Type B pancreatic cell (in vitro differentiated cells): Measurements from ENCODE around the gene NDUFB2. TPM values are rescaled to one million over a fixed set of nuclear protein-coding genes. Genes with fewer than 3 reads are reported as not detected.
"Not testable (repeated sequence)": the region's sequence is repeated elsewhere in the genome, so short reads cannot be mapped to it uniquely, and the experiment has no call there.

Experiments
- DNase-seq: peaks from one replicate; pipeline ENCODE4 v3.0.0; 2021; ENCODE audit warnings: mixed read lengths; ENCODE audit not compliant: unreplicated experiment; ENCODE audit errors: extremely low spot score
- H3K27ac Mint-ChIP-seq: 2 replicates; pipeline ENCODE4 v1.8.0; 2021; ENCODE audit warnings: mild to moderate bottlenecking, mixed read lengths
- H3K27me3 Mint-ChIP-seq: 2 replicates; pipeline ENCODE4 v1.8.0; 2021; ENCODE audit warnings: mixed read lengths
- H3K36me3 Mint-ChIP-seq: 2 replicates; pipeline ENCODE4 v1.8.0; 2021; ENCODE audit warnings: mixed read lengths
- H3K4me1 Mint-ChIP-seq: one replicate; pipeline ENCODE4 v1.8.0; 2021; ENCODE audit warnings: mixed read lengths; ENCODE audit not compliant: unreplicated experiment
- H3K4me3 Mint-ChIP-seq: 2 replicates; pipeline ENCODE4 v1.8.0; 2021; ENCODE audit warnings: mild to moderate bottlenecking, mixed read lengths
- H3K9me3 Mint-ChIP-seq: 2 replicates; pipeline ENCODE4 v1.8.0; 2021; ENCODE audit warnings: mixed read lengths
- total RNA-seq: library from RNA; stranded (reverse); gene quantifications from 2 replicates; pipeline ENCODE4 v1.2.1, GENCODE V29; 2021; ENCODE audit warnings: low replicate concordance
- TF ChIP-seq, protein P1 (sequence below): fragments of 200-600 bp; sonication (generic); conservative IDR thresholded peaks from 2 replicates; pipeline ENCODE4 v1.5.0; 2021; ENCODE audit warnings: antibody characterized with exemption, mild to moderate bottlenecking

Gene NDUFB2
- total RNA-seq, 1 donor from 2014 or later, result 179 TPM

DNA sequence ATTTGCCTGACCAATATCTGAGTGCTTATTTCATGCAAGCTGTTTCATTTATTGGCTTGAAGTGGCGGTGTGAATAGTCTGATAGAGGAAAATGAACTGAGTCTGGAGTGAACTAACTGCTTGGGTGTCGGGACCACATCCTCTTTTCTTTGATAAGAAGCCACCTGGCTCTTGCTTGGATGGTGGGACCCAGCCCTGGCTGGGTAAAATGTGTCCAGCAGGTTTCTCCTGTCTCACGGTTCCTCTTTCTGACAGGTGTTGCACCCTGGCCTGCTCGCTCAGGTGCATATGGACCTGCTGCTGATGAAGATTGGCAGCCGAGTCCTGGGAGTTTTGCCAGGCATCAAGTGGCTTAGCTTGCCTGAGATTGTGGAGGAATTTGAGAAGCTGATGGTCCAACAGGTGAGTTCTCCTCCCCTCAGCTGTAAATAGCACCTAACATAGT lies 22.1 kb upstream of the NDUFB2 start:
- peak overlapping the region; percentile 90 for H3K4me3 Mint-ChIP-seq
- H3K9me3 Mint-ChIP-seq, result no peaks in the 10 kb centered on the region
- TF ChIP-seq, protein P1, sequence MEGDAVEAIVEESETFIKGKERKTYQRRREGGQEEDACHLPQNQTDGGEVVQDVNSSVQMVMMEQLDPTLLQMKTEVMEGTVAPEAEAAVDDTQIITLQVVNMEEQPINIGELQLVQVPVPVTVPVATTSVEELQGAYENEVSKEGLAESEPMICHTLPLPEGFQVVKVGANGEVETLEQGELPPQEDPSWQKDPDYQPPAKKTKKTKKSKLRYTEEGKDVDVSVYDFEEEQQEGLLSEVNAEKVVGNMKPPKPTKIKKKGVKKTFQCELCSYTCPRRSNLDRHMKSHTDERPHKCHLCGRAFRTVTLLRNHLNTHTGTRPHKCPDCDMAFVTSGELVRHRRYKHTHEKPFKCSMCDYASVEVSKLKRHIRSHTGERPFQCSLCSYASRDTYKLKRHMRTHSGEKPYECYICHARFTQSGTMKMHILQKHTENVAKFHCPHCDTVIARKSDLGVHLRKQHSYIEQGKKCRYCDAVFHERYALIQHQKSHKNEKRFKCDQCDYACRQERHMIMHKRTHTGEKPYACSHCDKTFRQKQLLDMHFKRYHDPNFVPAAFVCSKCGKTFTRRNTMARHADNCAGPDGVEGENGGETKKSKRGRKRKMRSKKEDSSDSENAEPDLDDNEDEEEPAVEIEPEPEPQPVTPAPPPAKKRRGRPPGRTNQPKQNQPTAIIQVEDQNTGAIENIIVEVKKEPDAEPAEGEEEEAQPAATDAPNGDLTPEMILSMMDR, result no peak
- H3K27ac Mint-ChIP-seq, result peak overlapping the region; percentile 86
- peaks cover 13% of the 10 kb centered on the region for H3K36me3 Mint-ChIP-seq
- no peaks in the 10 kb centered on the region for H3K27me3 Mint-ChIP-seq
- H3K4me1 Mint-ChIP-seq, result peaks cover 22% of the 10 kb centered on the region
- no peak for DNase-seq

DNA sequence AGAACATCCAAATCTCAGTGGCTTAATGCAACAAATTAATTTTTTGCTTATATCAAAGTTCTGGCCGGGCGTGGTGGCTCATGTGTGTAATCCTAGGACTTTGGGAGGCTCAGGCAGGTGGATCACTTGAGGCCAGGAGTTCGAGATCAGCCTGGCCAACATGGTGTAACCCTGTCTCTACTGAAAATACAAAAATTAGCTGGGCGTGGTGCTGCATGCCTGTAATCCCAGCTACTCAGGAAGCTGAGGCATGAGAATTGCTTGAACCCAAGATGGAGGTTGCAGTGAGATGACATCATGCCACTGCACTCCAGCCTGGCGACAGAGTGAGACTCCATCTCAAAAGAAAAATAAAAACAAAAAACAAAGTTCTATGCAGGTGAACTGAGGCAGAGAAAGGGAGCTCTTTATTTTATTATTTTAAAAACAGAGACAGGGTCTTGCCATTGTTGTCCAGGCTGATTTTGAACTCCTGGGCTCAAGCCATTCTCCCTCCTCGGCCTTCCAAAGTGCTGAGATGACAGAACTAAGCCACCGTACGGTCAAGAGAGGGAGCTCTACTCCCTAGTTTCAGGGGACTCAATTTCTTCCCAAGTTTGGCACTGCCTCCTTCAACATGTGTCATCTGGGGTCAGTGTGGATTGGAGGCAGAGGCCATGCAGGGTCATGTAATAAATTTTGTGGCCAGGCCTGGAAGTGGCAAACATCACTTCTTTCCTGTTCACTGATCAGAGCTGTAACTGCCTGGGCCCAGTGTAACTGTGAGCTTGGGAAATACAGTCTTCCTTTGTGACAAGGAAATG lies 21.4 kb upstream of the NDUFB2 start:
- Mint-ChIP-seq H3K36me3 (peaks cover 13% of the 10 kb centered on the region), H3K27ac (peak overlapping the region; percentile 86), H3K27me3 (no peaks in the 10 kb centered on the region), H3K9me3 (no peaks in the 10 kb centered on the region), H3K4me3 (peak overlapping the region; percentile 90), H3K4me1 (peaks cover 22% of the 10 kb centered on the region)
- no peak for DNase-seq
- TF ChIP-seq, protein P1, result peak; percentile 58

DNA sequence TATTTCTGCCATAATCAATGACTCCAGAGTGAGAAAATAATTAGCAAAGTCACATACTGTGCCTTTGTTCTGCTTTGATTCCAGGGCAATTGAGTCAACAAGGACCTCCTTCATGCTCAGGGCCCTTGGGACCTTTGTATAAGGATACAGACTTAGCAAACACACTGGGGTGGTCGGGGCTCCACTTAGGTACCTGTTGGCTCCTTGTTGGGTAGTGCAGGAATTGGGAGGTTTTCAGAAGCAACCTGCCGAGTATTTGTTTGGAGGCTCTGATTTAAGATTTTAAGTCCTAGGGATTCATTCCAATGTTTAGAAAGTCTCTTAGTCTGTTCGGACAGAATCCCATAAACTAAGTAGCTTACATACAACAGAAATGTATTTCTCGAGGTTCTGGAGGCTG lies 20.8 kb upstream of the NDUFB2 start:
- Mint-ChIP-seq H3K27me3 (no peaks in the 10 kb centered on the region), H3K9me3 (no peaks in the 10 kb centered on the region), H3K4me1 (peaks cover 22% of the 10 kb centered on the region), H3K36me3 (peaks cover 16% of the 10 kb centered on the region), H3K27ac (peak overlapping the region; percentile 86), H3K4me3 (peak overlapping the region; percentile 67)
- TF ChIP-seq, protein P1, result no peak
- no peak for DNase-seq

DNA sequence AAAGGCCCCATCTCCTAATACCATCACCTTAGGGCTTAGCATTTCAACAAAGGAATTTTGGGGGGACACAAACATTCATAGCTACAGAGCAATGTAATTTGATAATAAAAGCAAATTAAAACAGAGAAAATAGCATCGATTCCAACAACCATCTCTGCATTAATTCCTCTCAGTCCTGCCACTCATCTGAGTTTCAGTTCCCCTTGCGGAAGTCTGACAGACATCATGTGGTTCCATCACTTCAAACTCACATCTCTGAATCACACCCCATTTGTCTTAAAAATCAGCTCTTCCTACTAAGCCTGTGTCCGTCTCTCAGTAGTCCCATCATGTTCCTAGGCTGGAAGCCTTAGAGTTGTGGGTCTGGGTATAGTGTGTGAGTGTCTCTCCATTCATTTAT lies 20.2 kb upstream of the NDUFB2 start:
- TF ChIP-seq, protein P1, result no peak
- H3K27ac Mint-ChIP-seq, result no peak overlapping the region

GRCh38 chr7:140676956-140677355 lies 19.6 kb upstream of the NDUFB2 start:
- not testable (repeated sequence) for DNase-seq, H3K9me3 Mint-ChIP-seq, H3K27ac Mint-ChIP-seq, H3K27me3 Mint-ChIP-seq, H3K4me3 Mint-ChIP-seq
- Mint-ChIP-seq H3K36me3 (peaks cover 20% of the 10 kb centered on the region), H3K4me1 (peaks cover 22% of the 10 kb centered on the region)

More for the DNA sequence above, 20.2 kb upstream of the NDUFB2 start:
- no peaks in the 10 kb centered on the region for H3K9me3 Mint-ChIP-seq
- DNase-seq, result no peak
- no peak overlapping the region for H3K4me3 Mint-ChIP-seq
- H3K36me3 Mint-ChIP-seq, result peaks cover 19% of the 10 kb centered on the region
- H3K4me1 Mint-ChIP-seq, result peaks cover 22% of the 10 kb centered on the region
- no peaks in the 10 kb centered on the region for H3K27me3 Mint-ChIP-seq

DNA sequence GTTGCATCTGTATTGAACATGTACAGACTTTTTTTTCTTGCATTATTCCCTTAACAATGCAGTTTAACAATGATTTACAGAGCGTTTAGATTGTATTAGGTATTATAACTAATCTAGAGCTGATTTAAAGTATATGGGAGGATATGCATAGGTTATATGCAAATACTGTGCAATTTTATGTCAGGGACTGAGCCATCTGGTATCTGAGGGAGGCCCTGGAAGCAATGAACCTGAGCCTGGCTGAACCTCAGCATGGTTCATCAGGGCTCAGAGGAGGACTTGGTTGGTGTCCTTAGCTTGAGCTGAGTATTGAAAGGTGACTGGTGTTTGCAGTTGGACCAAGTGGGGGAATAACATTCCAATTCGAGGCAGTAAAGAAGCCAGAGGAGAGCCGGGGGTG lies 19.0 kb upstream of the NDUFB2 start:
- H3K36me3 Mint-ChIP-seq, result peaks cover 25% of the 10 kb centered on the region

More for the DNA sequence above, 19.0 kb upstream of the NDUFB2 start:
- H3K4me1 Mint-ChIP-seq, result peaks cover 16% of the 10 kb centered on the region
- no peak overlapping the region for H3K4me3 Mint-ChIP-seq
- no peak for DNase-seq
- no peak overlapping the region for H3K27ac Mint-ChIP-seq
- TF ChIP-seq, protein P1, result no peak
- no peaks in the 10 kb centered on the region for H3K9me3 Mint-ChIP-seq
- no peaks in the 10 kb centered on the region for H3K27me3 Mint-ChIP-seq
